ENCODE data around the gene MYH7B. TPM values are rescaled to one million over a fixed set of nuclear protein-coding genes. Genes with fewer than 3 reads are reported as not detected.

Gene MYH7B
- total and polyA plus RNA-seq, 2 experiments from 2014 or later = 0.10 to 1.1 TPM

DNA sequence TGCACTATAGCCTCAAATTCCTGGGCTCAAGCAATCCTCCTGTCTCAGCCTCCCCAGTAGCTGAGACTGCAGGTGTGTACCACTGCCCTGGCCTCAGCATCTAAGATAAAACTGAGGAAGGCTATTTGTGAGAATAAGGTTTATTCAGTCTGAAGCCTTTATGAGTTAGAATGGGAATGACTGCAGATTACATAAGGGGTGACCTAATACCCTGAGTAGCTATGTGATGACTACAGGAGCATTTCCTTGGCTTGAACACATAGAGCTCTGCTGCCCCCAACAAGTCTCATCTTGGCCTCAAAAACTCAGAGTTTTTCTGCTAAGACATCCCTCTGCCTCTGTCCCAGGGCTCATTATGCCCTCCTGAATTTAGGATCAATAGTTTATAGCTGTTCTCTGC lies 7.6 kb upstream of the MYH7B start (continued):
- TF ChIP-seq, protein P1, sequence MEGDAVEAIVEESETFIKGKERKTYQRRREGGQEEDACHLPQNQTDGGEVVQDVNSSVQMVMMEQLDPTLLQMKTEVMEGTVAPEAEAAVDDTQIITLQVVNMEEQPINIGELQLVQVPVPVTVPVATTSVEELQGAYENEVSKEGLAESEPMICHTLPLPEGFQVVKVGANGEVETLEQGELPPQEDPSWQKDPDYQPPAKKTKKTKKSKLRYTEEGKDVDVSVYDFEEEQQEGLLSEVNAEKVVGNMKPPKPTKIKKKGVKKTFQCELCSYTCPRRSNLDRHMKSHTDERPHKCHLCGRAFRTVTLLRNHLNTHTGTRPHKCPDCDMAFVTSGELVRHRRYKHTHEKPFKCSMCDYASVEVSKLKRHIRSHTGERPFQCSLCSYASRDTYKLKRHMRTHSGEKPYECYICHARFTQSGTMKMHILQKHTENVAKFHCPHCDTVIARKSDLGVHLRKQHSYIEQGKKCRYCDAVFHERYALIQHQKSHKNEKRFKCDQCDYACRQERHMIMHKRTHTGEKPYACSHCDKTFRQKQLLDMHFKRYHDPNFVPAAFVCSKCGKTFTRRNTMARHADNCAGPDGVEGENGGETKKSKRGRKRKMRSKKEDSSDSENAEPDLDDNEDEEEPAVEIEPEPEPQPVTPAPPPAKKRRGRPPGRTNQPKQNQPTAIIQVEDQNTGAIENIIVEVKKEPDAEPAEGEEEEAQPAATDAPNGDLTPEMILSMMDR (conservative IDR thresholded peaks at IDR 0.05; ENCODE audit: low read depth in 2 of 2) = no peak
- TF ChIP-seq, protein P2, sequence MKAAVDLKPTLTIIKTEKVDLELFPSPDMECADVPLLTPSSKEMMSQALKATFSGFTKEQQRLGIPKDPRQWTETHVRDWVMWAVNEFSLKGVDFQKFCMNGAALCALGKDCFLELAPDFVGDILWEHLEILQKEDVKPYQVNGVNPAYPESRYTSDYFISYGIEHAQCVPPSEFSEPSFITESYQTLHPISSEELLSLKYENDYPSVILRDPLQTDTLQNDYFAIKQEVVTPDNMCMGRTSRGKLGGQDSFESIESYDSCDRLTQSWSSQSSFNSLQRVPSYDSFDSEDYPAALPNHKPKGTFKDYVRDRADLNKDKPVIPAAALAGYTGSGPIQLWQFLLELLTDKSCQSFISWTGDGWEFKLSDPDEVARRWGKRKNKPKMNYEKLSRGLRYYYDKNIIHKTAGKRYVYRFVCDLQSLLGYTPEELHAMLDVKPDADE (IDR thresholded peaks at IDR 0.05) = no peak
- TF ChIP-seq POLR2AphosphoS5 (IDR thresholded peaks at IDR 0.05; ENCODE audit: low read depth) = no peak

DNA sequence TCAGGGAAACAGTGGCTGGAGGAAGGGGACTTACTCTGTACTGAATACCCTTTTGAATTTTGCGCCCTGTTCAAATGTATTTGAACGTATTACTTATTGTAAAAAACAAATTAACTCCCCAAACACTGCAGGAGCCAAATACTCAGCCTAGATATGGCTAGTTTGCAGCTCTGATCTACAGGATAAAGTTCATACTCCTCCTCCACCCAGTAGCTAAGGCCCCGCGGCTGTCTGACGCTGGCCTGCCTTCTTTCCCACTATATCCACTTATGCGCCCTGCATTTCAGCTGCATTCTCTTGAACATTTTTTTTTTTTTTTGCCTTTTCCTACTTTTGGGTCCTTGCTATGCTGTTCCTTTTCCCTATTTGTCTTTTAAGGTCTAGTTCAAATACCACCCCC lies 6.5 kb upstream of the MYH7B start:
- Mint-ChIP-seq H3K9me3 (no peaks in the 10 kb centered on the region), H3K27ac (no peak overlapping the region), H3K4me1 (peaks cover 15% of the 10 kb centered on the region), H3K27me3 (ENCODE audit: insufficient read depth, low read depth, poor library complexity) (peaks cover 6% of the 10 kb centered on the region), H3K4me3 (no peak overlapping the region), H3K36me3 (ENCODE audit: low read depth) (0 out of 3 replicates have a peak, but pooled peaks cover 12% of the 10 kb centered on the region)
- Histone ChIP-seq H2AFZ (no peak overlapping the region), H3K4me2 (no peak overlapping the region), H3F3A (replicated peaks; ENCODE audit: low read depth) (0 out of 2 replicates have a peak, but pooled peaks cover 3% of the 10 kb centered on the region), H3K4me3 (no peak overlapping the region), H3K4me1 (ENCODE audit: insufficient read depth) (peaks cover 18% of the 10 kb centered on the region; the same call in 1 of the 2 replicates), H3K79me2 (replicated peaks; ENCODE audit: insufficient read depth) (no peaks in the 10 kb centered on the region), H3K27me3 (ENCODE audit: insufficient read depth) (no peaks in the 10 kb centered on the region), H3K27ac (ENCODE audit: low read depth) (no peak overlapping the region), H3K9me2 (ENCODE audit: insufficient read depth) (no peaks in the 10 kb centered on the region), H4K20me1 (replicated peaks; ENCODE audit: insufficient read depth) (peaks cover 1% of the 10 kb centered on the region; the same call in 1 of the 2 replicates), H3K36me3 (ENCODE audit: insufficient read depth) (peaks cover 5% of the 10 kb centered on the region; the same call in 1 of the 2 replicates)
- no peak for DNase-seq (ENCODE audit: low spot score)
- TF ChIP-seq, protein P1 (conservative IDR thresholded peaks at IDR 0.05; ENCODE audit: low read depth in 2 of 2) = no peak
- no peak for TF ChIP-seq JUNB (IDR thresholded peaks at IDR 0.05; ENCODE audit: unreplicated experiment)
- TF ChIP-seq POLR2AphosphoS5 (IDR thresholded peaks at IDR 0.05; ENCODE audit: low read depth) = no peak
- no peak for TF ChIP-seq CREB1 (CRISPR knock-in tag; IDR thresholded peaks at IDR 0.05; ENCODE audit: low read depth)
- no peak for ATAC-seq

DNA sequence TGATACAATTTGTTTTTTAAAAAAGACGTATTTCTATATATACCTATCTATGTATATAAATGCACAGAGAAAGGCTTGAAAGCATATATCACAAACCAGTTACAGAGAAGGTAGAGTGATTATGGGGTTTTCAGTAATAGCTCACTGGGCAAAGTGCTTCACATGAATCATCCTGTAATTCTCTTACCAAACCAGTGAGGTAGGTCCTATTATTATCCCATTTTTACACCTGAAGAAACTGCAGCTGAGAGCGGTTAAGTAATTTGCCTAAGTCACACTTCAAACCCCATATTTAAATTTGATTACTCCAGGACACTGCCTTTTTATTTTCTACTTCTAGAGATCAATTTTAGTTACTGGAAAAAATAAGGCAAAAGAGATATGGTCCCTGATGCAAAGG lies 4.4 kb upstream of the MYH7B start:
- DNase-seq (ENCODE audit: low spot score) (no peak), ATAC-seq (no peak)
- peaks cover 28% of the 10 kb centered on the region for H3K4me1 Mint-ChIP-seq
- H3K27ac Mint-ChIP-seq = no peak overlapping the region
- no peak overlapping the region for H3K4me3 Mint-ChIP-seq
- no peaks in the 10 kb centered on the region; the same call in 1 of the 2 replicates for H4K20me1 ChIP-seq (replicated peaks; ENCODE audit: insufficient read depth)
- peaks cover 5% of the 10 kb centered on the region; the same call in 1 of the 2 replicates for H3K36me3 ChIP-seq (ENCODE audit: insufficient read depth)
- peaks cover 8% of the 10 kb centered on the region; the same call in 1 of the 2 replicates for H3F3A ChIP-seq (replicated peaks; ENCODE audit: low read depth)
- H3K9me2 ChIP-seq (ENCODE audit: insufficient read depth) = no peaks in the 10 kb centered on the region
- no peak overlapping the region for H3K4me2 ChIP-seq
- no peak overlapping the region for H3K4me3 ChIP-seq
- 0 out of 2 replicates have a peak overlapping the region, but pooled peaks have one; percentile 33 for H3K27ac ChIP-seq (ENCODE audit: low read depth)
- H3K27me3 Mint-ChIP-seq (ENCODE audit: insufficient read depth, low read depth, poor library complexity) = peaks cover 13% of the 10 kb centered on the region
- H3K36me3 Mint-ChIP-seq (ENCODE audit: low read depth) = 0 out of 3 replicates have a peak, but pooled peaks cover 3% of the 10 kb centered on the region
- peaks cover 4% of the 10 kb centered on the region; the same call in 2 of the 3 replicates for H3K9me3 Mint-ChIP-seq
- H2AFZ ChIP-seq = no peak overlapping the region
- no peaks in the 10 kb centered on the region for H3K79me2 ChIP-seq (replicated peaks; ENCODE audit: insufficient read depth)
- H3K4me1 ChIP-seq (ENCODE audit: insufficient read depth) = peaks cover 24% of the 10 kb centered on the region
- no peaks in the 10 kb centered on the region for H3K27me3 ChIP-seq (ENCODE audit: insufficient read depth)
- TF ChIP-seq, protein P3, sequence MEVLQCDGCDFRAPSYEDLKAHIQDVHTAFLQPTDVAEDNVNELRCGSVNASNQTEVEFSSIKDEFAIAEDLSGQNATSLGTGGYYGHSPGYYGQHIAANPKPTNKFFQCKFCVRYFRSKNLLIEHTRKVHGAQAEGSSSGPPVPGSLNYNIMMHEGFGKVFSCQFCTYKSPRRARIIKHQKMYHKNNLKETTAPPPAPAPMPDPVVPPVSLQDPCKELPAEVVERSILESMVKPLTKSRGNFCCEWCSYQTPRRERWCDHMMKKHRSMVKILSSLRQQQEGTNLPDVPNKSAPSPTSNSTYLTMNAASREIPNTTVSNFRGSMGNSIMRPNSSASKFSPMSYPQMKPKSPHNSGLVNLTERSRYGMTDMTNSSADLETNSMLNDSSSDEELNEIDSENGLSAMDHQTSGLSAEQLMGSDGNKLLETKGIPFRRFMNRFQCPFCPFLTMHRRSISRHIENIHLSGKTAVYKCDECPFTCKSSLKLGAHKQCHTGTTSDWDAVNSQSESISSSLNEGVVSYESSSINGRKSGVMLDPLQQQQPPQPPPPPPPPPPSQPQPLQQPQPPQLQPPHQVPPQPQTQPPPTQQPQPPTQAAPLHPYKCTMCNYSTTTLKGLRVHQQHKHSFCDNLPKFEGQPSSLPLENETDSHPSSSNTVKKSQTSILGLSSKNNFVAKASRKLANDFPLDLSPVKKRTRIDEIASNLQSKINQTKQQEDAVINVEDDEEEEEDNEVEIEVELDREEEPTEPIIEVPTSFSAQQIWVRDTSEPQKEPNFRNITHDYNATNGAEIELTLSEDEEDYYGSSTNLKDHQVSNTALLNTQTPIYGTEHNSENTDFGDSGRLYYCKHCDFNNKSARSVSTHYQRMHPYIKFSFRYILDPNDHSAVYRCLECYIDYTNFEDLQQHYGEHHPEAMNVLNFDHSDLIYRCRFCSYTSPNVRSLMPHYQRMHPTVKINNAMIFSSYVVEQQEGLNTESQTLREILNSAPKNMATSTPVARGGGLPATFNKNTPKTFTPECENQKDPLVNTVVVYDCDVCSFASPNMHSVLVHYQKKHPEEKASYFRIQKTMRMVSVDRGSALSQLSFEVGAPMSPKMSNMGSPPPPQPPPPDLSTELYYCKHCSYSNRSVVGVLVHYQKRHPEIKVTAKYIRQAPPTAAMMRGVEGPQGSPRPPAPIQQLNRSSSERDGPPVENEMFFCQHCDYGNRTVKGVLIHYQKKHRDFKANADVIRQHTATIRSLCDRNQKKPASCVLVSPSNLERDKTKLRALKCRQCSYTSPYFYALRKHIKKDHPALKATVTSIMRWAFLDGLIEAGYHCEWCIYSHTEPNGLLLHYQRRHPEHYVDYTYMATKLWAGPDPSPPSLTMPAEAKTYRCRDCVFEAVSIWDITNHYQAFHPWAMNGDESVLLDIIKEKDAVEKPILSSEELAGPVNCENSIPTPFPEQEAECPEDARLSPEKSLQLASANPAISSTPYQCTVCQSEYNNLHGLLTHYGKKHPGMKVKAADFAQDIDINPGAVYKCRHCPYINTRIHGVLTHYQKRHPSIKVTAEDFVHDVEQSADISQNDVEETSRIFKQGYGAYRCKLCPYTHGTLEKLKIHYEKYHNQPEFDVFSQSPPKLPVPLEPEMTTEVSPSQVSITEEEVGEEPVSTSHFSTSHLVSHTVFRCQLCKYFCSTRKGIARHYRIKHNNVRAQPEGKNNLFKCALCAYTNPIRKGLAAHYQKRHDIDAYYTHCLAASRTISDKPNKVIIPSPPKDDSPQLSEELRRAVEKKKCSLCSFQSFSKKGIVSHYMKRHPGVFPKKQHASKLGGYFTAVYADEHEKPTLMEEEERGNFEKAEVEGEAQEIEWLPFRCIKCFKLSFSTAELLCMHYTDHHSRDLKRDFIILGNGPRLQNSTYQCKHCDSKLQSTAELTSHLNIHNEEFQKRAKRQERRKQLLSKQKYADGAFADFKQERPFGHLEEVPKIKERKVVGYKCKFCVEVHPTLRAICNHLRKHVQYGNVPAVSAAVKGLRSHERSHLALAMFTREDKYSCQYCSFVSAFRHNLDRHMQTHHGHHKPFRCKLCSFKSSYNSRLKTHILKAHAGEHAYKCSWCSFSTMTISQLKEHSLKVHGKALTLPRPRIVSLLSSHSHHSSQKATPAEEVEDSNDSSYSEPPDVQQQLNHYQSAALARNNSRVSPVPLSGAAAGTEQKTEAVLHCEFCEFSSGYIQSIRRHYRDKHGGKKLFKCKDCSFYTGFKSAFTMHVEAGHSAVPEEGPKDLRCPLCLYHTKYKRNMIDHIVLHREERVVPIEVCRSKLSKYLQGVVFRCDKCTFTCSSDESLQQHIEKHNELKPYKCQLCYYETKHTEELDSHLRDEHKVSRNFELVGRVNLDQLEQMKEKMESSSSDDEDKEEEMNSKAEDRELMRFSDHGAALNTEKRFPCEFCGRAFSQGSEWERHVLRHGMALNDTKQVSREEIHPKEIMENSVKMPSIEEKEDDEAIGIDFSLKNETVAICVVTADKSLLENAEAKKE (CRISPR knock-in tag; IDR thresholded peaks at IDR 0.05) = no peak
- no peak for TF ChIP-seq POLR2AphosphoS5 (IDR thresholded peaks at IDR 0.05; ENCODE audit: low read depth)

Measured in GM23338 (cell line).